Effector CD4-positive, alpha-beta T cell (primary cell): ENCODE data around the gene LDLRAD3.

Source experiments
- DNase-seq: peaks from one replicate; pipeline ENCODE4 v3.0.0-alpha.2; 2020

LDLRAD3 gene

DNA sequence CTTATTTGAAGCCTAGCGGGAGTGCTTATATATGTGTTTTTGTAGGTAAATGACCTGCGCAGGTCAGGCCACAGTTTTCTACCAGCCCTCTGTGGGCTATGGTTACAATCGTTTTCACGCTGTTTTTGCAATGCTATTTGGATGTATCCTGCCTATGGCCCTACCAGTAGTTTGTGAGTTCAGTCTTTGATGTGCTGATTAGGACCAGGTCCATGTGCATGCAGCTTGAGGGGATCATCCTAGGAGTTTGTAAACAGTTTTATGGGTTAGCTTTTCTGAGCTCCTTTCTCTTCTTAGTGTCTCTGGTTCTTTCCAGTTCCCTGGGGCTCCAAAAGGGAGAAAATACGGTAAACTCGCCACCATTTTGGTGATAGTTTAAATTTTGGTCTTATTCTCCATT is 142.5 kb downstream of the LDLRAD3 start:
- DNase-seq = no peak

GRCh38 chr11:36088266-36088972 is 144.6 kb downstream of the LDLRAD3 start:
- no peak for DNase-seq

DNA sequence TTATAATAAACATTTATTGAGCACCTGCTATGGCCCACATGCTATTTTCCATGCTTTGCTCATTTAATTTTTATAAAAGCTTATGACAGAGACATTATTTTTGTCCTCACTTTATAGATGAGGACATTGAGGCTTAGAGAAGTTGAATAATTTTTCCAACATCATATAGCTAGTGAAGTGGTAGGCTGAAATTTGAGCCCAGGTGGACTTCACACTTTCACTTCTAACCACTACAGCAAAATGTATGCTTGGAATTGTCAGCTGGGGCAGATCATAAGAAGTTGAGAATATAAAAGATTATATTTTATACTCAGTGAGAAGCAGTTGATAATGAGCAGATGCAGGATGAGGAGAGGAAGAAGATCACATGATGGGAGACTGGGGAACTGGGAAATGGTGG is 146.1 kb downstream of the LDLRAD3 start:
- DNase-seq = no peak

GRCh38 chr11:36090356-36091109 is 146.7 kb downstream of the LDLRAD3 start:
- DNase-seq = no peak

GRCh38 chr11:36091256-36091811 is 147.5 kb downstream of the LDLRAD3 start:
- no peak for DNase-seq

- no peak for DNase-seq
Observed at GRCh38 chr11:36092314-36093030, 148.6 kb downstream of the LDLRAD3 start.

DNA sequence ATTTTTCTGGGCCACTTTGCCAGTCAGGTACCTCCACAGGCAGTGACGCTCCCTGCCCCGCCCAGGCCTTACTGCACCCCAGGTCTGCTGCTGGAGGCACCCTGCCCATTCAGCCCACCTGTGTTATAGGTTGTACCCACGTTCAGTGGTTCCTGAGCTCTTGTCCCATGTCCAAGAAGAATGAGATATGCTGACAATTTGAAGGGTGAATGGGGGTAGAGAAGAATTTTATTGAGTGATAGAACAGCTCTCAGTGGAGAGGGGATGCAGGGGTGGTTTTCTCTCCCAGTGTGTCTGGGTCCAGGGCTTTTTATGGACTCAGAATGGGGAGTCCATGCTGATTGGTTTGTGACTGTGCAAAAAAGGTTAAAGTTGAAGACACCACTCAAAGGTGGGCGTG is 149.7 kb downstream of the LDLRAD3 start:
- DNase-seq = no peak

DNA sequence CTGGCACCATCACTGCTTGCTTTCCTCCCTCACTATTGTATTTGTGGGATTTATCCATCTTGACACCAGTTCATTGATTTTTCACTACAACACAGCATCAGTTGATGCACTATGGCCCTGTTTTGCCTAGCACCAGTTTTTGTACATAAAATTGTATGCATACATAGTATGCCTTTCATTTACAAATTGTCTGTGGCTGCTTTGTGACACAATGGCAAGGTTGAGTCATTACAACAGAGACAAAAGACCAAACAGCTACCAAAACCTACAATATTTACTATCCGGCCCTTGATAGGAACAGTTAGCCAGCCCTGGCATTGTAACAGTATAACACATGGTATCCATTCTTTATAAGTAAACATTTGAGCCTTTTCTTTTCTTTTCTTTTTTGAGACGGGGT is 150.3 kb downstream of the LDLRAD3 start:
- no peak for DNase-seq

- DNase-seq = no peak
Observed at GRCh38 chr11:36095716-36096115, 151.9 kb downstream of the LDLRAD3 start.

GRCh38 chr11:36097219-36097650 is 153.4 kb downstream of the LDLRAD3 start:
- DNase-seq = no peak

DNA sequence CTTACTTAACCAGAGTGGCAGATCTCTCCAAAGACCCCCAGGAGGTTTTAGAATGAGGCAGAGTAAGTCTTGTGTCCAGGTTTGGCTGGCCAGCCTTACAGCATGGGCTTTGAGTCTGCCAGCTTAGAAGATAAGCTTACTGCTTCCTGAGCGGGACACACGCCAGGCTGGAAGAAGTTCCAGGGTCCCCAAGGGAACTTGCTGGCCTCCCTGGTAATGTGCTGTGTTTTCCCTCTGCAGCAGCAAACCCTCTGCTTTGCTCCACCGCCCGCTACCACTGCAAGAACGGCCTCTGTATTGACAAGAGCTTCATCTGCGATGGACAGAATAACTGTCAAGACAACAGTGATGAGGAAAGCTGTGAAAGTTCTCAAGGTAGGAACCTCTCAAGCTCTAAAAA is 154.2 kb downstream of the LDLRAD3 start:
- no peak for DNase-seq

- DNase-seq = no peak
Observed at GRCh38 chr11:36098853-36099375, 155.1 kb downstream of the LDLRAD3 start.

- DNase-seq = no peak
Observed at GRCh38 chr11:36101466-36101865, 157.6 kb downstream of the LDLRAD3 start.

DNA sequence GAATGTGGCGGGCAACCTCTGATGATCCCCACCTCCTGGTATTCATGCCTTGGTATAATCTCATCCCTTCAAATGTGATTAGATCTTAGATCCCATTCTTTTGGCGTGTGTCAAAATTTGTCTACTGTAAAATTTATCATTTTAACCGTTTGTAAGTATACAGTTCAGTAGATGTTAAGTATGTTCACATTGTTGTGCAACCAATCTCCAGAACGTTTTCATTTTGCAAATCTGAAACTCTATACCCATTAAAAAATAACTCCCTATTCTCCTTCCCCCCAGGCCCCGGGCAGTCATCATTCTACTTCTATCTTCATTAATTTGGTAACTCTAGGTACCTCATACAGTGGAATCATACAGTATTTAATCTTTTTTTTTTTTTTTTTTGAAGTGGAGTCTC is 159.0 kb downstream of the LDLRAD3 start:
- no peak for DNase-seq

DNA sequence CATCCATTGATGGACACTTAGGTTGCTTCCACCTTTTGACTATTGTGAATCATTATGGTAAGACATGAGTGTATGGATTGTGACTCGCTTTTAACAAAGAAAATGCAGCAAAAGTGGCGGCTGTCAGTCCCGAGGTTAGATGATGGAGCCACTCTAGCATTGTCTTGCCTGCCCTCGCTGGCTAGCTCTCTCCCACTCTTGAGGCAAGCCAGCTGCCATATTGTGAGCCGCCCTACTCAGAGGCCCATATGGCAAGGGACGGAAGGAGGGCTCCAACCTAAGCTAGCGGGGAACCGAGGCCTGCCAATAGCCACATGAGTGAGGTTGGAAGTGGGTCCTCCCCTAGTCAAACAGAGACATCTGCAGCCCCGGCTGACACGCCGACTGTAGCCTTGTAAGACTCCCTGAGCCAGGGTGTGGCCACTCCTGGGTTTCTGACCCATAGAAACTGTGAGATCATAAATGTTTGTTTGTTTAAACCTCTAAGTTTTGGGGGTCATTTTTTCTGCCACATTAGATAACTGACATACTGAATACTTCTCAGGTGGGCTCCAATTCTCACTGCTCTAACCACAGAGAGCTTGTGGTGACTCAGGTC is 160.2 kb downstream of the LDLRAD3 start:
- no peak for DNase-seq

DNA sequence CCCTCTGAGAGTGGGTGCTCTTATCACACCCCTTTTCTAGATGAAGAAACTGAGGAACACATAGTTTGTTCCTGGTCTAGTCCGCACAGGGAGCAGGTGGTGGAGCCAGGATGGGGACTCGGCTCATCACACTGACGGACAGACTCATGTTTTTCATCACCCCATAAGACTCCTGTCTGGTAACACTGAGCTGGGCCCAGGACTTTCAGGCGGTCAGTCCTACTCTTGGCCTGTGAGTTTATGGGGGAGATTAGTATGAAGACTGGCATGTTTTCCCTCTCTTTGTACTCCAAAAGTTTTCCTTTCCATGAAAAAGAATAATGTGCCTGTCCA is 160.8 kb downstream of the LDLRAD3 start:
- no peak for DNase-seq

DNA sequence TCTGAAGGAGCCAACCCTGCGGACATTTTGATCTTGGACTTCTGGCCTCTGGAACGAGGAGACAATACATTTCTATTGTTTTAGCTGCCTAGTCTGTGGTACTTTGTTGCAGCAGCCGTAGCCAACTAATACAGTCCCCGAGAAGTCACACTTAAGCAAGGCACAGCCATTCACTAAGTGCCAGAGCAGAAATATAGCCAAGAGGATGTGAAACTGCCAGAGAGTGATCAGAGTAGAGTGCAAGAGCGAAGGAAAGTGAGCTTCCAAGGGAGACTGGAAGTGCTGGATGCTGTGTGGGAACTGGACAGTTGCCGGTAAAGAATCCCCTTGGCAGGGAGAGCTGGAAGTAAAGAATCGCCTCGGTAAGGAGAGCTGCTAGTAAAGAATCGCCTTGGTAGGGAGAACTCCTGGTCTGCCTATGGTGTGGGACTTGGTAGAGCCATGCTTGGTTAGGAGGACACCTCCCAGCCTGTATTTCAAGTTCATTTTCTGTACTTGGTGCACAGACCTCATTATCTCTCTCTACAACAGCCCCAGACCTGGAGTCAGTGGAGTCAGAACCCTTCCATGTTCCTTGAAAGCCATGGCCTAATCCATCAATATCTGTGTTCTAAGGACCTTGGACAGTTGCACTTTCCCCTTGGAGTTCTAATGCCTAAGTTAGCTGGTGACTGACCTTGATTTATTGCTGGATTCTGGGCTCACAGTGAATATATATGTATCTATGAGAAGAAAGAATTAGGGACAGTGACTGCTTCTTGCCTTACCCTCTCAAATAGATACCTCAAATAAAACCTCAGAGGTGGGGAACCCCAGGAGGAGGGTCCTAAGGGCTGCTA is 162.1 kb downstream of the LDLRAD3 start:
- no peak for DNase-seq

- no peak for DNase-seq
Observed at GRCh38 chr11:36107547-36107946, 163.7 kb downstream of the LDLRAD3 start.

GRCh38 chr11:36108881-36109589 is 165.2 kb downstream of the LDLRAD3 start:
- DNase-seq = no peak

- DNase-seq = no peak
Observed at GRCh38 chr11:36109590-36109849, 165.7 kb downstream of the LDLRAD3 start.

DNA sequence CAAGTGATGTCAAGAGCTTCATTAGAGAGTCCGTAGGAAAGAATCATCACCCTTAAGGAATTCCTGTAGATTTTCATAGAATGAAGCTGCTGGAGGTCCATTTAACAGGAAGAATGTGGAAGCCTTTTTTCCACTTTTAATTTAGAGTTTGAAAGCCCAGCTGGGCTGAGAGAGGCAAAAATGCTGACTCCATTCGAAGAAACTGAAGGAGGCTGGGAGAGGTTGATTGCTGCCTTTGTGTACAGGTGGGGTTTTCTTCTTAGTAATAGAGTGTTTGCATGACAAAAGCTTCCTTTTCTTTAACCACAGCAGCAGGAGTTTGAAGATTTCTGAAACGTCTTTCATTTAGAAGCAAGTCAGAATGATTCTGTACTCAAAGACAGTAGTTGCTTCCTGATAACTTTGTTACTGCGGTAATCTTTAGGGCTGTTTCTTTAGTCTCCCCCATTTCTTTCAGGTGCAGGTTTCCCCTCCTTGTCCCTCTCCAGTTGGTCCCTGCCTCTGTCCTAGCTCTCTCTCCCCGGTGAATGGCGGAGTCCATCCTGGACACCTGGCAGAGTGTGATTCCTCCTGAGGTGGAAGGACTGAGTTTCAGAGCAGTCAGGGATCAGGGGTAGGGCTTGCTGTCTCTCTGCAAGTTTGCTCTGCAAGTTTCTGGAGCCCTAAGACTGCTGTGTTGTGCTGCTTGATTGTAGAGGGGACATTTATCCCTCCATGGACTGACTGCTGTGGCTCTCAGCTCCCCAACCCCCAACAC is 166.2 kb downstream of the LDLRAD3 start:
- DNase-seq = no peak
